Inflammatory macrophage treated with lipopolysaccharide for 1 hour (primary cell): ENCODE results near the gene COL23A1.
"Not testable (repeated sequence)": the region's sequence is repeated elsewhere in the genome, so short reads cannot be mapped to it uniquely, and the experiment has no call there.

Source experiments
- DNase-seq, 2 donors: peaks; one replicate each; pipeline ENCODE4 v3.0.0-alpha.2; 2020 to 2022

COL23A1 gene

DNA sequence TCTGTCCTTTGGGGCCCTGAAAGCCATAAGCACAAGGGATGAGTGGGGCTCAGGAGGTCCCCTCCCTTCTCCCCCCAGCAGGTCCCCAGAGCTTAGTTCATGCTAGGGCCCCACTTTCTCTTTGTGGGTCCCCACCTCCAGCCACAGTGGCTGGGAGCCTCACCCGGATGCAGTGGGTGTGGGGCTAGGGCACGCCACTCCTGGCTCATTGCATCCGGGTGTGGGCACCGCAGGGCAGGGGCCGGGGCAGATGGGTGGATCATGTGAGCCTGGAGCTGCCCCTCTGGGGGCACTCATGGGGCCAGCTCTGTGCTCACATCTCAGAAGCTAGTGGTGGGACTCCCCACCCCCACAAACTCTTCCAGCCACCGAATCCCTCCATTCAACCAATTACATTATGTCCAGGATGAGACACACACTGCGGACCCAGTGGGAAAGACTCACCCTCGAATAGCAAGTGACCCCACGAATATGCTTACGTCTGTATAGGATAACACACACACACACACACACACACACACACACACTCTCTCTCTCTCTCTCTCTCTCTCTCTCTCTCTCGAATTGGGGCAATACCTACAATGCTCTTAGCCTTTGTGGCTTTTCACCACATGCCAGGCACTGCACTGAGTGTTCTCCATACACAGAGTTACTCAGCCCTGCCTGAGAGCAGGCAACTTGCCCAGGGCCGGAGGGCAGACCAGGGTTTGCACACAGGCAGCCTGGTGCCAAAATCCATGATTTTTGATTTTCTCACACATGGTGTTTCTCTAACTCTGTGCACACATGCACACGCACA, 340.8 kb downstream of the COL23A1 start:
- DNase-seq = no peak

DNA sequence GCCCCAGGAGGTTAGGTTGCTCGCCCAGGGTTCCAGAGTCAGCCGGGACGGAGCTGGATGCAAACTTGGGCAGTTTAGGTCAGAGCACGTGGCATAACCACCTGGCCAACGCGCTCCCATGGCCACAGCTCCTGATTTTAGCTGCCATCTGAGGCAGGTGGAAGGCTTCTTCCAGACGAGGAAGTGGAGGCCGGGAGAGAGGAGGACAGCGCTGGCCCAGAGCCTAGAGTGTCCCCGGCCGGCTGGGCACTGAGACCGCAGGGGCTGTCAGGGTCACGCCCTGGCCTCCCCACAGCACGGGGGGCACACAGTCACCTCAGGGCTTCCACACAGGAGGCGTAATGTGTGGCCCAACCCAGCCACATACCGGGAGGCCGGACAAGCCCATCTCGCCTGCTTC, 341.4 kb downstream of the COL23A1 start:
- DNase-seq = no peak

DNA sequence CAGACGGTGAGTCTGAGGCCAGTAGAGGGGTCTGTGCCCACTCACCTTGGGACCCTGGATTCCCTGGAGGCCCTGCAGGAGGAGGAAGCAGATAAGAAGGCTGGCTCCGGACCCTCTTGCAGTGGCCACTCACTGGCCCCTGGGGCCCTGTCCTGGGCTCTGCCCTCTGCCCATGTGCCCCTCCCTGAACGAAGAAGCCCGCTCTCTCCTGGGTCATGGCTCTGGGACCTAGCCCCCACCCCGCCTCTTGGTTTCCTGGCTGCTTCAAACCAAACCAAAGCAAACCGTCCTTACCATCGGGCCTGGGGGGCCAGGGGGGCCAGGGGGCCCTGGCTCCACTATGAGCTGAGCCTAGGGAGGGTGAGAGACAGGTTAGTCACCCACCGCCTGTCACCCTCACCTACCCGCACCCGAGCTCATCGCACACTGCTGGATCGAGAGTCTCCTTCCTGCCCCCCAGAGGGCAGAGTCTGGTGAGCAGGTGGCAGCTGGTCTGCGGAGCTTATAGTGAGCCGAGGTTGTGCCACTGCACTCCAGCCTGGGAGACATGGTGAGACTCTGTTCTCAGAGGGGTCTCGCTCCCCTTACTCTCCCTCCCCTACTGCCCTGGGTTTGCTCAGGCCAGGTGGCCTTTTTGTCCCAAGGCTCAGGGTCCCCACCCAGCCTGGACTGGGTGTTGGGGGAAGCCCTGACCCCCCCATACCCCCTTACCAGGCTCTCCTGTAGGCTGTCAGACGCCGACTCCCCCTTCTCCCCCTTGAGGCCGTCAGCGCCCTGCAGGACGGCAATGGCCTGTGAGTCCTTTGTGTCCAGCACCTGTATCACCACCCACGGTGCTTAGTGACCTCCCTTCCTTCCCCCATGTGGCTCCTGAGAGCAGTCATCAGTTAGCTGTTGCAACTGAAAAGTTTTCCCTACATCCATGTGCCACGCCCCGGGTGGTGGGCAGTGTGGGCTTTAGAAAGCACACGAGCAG, 342.4 kb downstream of the COL23A1 start:
- DNase-seq = no peak

DNA sequence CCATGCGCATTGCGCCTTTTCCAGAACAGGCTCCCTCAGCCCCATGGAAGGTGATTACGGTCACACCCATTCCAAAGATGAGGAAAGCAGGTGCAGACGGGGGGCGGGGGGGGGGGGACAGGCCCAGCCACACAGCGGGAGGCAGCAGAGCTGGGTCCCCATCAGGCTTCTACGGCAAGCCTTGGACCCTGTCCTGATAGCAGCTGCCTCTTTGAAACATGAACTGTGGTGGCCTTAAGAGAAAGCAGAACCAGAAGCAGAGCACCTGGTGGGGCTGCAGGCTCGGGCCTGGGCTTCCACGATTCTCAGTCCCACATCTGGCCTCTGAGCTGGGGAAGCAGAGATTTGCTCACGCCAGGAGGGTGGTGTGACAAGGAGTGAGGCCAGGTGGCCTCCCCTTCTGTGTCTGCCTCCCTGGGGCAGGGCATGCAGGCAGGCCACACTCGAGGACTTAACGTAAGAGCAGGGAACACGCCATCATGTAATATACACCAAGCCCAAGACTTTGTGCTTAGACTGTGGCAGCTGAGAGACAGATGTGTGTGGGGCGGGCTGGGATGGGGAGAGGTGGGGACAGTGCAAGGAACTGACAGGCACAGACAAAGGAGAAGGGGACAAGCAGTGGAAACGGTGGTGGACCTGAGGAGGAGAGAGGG, 343.4 kb downstream of the COL23A1 start:
- DNase-seq = no peak

DNA sequence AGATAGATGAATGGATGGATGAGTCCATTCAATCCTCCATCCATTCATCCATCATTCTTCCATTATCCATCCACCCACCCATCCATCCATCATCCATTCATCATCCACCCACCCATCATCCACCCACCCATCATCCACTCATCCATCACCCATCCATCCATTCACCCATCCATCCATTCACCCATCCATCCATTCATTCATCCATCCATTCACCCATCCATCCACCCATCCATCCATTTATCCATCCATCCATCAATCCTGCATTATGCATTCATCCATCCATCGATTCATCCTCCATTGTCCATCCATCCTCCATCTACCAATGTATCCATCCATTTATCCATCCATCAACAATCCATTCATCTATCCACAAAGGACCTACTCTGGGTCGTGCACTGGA, 344.8 kb downstream of the COL23A1 start:
- no peak for DNase-seq

DNA sequence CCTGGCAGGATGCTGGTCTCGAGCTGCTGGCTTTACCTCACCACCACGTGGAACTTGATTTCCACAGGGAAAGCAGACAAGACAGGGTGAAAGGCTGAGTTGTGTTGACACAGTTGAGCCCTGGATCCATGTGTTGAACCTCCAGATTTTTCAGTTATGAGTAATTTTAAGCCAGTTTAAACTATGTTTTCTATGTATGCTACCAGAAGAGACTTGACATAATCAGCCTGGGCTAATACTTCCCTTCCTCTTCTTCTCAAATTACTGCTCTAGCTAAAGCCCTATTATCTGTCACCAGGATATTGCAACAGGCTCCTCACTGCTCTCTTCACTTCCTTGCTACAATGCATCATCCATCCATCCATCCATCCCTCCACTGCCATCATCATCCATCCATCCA, 345.6 kb downstream of the COL23A1 start:
- no peak for DNase-seq

DNA sequence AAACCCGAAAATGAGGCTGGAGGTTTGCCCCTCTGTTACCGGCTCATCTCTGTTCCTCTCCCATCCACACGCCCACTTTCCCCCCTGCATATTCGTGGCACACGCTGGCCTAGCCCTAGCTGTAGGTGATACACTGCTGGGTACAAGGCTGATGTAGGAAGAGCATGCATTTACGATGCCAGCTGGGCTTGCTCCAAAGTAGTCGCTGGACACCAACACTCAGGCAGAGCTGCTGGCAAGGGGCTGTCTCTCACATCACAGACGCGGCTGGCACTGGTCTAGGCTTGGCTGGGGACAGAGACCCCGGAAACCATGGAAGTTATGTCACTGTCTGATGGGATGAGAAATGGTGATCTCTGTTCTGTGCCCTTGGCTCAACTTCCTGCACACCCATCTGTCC, 347.8 kb downstream of the COL23A1 start:
- no peak for DNase-seq

DNA sequence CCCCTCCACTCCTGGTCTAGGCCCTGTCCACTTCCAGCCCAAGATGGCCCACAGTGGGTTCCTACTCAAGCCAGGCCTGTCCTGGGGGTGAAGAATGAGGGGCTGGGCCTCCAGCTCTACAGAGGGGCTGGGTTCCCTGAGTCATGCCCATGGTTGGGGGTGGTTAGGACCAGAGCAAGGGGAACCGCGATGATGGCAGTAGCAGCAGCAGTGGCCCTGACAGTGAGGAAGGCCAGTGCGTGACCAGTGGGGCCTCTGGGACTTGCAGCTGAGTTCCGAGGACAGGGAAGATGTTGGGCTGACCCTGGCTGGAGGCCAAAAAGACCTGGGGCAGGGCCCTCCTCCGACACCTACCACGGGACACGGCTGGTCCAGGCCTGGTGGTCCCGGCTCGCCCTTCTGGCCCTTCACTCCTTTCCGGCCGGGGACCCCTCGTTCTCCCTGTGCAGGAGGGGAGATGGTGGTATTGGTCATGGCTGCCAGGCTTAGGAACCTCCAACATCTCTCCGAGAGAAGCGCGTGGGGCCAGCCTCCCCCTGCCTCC, 348.4 kb downstream of the COL23A1 start:
- DNase-seq = no peak

DNA sequence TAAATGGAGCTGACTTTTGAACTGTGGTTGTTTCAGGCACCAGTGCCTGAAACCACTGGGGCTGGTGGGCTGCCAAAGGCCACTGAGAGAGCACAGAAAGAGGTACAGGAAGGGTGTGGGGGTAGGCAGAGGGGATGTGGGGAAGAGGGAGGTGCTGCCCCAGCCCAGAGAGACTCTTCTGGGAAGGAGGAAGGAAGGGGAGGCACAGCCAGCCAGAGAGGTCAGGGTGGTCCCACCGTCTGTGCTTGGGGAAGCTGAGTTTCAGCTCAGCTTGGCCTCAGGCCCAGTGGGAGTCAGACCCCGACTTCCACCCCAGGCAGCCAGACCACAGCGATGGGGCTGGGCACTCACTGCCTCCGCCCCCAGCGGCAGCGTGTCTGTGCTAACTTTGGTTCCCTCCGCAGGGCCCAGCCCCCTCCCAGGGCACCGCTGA, 348.9 kb downstream of the COL23A1 start:
- DNase-seq = no peak

DNA sequence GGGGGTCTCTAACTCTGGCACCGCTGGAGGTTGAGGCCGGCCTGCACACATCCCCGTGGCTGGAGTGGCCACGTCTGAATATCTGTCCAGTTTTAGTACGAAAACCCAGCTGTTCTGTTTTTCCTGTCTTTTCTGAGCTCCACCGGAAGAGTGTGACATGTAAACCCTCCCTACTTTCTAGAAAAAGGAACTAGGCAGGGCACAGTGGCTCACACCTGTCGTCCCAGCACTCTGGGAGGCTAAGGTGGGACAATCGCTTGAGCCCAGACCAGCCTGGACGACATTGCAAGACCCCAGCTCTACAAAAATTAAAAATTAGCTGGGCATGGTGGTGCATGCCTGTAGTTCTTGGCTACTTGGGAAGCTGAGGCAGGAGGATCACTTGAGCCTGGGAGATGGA, 349.4 kb downstream of the COL23A1 start:
- DNase-seq = no peak

DNA sequence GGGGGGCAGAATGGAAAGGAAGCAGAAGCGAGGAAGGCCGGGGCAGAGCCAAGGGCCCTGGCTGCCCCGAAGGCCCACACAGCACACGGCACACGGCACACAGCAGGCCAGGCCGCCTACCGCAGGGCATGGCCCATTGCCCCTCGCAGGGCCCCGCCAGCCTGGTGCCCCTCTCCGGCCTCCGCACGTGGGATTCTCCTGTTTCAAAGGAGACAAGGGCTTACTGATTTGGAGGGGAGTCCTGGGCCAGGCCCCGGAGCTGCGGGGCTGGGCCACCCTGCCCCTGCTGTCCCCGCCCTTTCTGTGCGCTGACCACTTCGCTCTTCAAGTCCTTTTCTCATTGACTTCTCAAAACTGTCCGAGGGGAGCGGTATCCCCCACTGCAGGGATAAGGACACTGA, 349.9 kb downstream of the COL23A1 start:
- no peak for DNase-seq

DNA sequence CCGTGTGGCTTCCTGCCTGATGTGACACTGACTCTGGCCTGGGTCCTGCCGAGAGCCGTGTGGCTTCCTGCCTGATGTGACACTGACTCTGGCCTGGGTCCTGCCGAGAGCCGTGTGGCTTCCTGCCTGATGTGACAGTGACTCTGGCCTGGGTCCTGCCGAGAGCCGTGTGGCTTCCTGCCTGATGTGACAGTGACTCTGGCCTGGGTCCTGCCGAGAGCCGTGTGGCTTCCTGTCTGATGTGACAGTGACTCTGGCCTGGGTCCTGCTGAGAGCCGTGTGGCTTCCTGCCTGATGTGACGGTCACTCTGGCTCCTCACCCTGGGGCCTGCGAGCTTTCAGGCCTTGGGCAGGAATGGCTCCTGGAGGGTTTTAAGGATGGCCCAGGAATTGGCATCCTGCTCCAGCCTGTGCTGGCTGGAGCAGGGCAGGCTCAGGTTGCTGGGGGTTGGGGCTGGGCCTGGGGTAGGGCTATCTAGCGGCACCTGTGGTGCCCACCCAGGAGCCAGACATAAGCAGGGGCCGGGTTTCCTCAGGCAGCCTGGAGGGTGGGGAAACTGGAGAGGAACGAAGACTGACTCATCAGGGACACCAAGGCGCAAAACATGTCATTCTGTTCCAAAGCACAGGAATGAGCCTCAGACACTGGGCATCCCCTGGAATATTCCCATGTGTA, 350.4 kb downstream of the COL23A1 start:
- not testable (repeated sequence) for DNase-seq

DNA sequence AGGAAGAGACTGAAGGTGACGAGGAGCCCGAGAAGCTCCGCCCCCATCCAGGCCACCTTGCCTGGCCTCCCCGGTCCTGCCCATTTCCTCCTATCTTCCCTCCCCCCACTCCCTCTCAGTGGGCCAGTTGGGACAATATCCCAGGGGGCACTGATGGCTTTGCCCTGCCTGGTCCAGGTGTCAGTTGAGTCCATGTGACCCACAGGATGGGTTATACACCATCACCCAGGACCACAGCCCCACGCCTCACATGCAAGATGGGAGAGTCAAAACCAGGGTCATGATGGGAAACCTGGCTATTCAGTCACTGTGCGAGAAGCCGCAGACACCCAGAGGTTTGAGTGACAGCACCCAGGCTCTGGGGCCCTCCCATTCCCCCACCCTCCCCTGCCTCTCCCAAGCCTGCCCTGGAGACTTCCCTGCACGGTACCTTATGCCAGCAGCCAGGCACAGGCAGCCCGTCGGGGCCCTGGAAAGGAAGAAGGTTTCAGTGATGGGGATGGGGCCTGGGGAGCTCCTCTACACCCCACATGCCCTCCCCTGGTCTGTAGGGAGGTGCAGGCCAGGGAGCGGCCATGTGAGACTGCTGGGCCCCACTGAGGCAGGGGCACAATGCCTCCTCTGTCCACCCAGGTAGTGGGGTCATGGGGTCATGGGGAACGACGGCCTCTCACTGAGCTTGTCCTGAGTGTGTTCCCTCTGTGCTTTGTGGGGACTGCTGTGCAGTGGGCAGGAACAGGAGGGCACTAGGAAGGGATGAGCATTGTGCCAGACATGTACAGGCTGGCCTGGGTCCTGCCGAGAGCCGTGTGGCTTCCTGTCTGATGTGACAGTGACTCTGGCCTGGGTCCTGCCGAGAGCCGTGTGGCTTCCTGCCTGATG, 351.2 kb downstream of the COL23A1 start:
- DNase-seq = no peak

DNA sequence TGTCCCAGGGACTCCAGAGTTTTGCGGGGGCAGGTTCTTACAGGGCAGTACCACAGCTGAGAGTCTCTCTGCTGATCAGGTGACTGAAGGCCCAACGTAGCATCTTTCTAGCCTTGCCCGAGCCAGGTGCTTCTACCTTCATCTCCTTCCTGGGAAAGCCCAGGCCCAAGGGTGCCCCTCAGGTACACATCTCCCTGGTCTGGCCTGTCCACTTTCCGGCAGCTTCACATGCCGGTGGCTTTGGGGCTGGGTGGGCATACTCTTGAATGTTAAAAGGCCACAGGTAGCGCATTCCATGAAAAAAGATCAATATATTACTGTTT, 351.9 kb downstream of the COL23A1 start:
- no peak for DNase-seq

DNA sequence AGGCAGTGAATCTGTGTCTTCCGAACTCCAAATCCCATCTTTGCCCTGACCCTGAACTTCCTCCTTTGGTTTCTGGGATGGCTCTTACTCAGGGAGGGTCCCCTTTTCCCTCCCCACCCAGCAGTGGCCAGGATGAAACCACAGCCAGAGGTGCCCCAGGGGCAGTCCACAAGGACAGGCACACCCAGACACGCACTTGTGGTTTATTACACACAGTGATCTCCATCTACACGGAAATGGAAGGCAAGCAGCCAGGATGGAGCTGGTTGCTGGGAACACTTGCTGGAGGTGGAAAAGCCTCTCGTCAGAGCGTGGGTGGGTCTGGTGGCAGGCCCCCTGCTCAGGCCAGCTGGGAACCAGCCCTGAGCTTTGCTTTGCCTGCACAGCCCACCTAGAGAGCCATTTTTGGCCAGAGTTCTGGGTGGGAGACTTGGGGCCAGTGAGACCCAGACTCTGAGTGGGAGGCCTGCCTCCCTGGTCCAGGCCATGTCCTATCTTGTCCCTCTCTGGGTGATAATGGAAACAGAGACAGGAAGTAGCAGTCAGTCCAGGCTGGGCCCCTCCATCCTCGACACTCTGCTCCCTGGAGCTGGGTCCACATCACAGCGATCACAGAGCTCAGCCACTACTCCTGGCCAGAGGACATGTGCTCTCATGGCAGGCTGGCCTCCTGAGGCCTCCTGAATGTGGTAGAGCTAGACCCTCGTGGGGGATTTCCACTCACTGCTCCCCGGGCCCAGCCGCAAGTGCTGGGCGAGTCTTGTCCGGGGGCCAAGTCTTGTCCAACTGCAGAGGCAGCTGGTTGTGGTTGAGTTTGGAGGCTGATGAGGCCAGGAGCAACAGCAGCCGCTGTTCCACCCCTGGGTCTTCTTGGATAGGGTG, 352.5 kb downstream of the COL23A1 start:
- no peak for DNase-seq

DNA sequence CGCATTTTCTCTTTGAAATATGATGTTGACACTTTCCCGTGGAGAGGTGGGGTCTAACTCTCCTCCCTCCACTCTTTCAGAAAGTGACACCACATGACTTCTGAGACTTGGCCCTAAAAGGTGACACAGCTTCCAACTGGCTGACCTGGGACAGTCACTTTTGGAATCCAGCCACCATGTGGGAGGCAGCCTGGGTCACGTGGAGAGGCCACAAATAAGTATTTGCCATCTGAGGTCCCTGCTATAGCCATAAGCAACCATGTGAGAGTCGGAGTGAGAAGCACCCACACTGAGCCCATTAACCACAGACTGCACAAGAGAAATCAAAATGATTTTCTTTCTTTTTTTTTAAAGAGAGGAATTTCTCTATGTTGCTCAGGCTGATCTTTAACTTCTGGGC, 353.5 kb downstream of the COL23A1 start:
- DNase-seq = peak; percentile 63 to 72

DNA sequence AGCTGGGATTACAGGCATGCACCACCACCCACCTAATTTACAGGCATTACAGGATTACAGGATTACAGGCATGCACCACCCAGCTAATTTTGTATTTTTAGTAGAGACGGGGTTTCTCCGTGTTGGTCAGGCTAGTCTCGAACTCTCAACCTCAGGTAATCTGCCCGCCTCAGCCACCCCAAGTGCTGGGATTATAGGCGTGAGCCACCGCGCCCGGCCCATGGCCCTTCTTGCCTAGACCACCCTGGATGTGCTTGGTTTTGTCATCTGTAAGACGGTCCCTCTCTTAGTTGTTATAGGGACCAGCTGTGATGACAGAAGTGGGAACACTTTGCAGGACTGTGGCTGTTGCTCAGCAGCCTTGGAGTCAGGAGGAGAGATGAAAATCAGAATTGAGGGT, 354.1 kb downstream of the COL23A1 start:
- DNase-seq = no peak

DNA sequence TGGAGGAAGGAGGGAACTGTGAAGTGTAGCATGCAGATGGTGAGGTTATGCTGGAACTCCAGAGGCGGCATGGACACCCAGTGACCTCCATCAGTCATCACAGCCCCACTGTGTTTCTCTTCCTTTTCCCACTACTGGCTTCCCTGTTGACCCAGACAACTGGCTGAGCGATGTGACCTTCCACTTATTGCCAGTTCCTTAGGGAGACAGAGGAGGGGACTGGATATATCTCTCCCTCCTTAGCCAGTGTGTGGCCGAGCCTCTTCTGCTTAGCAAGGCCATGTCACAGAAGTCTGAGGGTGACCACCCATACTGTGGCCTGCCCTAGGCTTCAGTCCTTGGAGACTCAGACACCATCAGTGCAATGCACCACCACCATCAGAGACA, 354.6 kb downstream of the COL23A1 start:
- no peak for DNase-seq

DNA sequence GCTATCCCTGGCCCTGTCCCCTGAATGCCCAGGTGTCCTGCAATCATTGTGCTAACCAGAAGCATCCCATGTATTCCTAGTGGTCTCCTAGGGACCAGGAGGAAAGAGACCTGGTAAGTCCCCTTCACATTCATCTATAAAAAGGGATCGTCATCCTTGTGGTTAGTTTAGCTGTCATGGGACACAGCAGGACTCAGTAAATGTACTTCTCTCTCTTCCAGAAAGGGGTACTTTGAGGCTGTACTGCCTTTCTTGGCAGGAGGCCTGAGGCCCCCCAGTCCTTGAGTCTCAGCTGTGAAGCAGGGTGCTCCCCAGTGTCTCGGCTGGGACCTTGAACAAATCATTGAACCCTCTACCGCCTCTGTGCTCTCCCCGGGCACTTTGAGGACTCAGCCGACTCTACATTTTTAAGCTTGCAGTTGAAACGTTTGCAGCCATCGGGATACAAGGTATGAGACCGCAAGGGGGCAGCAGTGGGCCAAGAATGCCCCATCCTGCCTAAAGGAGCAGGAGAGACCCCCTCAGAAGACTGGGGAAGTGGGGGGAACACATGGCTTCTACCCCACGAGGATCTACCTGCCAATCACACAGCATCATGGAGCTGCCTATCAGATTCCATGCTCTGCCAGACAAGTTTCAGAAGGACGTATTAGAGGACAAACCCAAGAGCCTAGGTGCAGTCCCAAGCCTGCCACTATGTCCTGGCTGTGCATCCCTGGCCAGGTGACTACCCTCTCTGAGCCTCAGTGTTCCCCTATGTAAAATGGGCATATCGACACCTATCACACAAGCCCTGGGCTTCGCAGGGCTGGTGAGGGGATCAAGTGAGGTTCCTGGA, 355.2 kb downstream of the COL23A1 start:
- DNase-seq = peak in 1 of 2 donors; percentile 84
